Activated naive CD4-positive, alpha-beta T cell treated with anti-CD3 and anti-CD28 coated beads, Interleukin-2, amount 50 U/mL, for 72 hours (primary cell): Measurements from ENCODE around the gene LEFTY2. TPM values are rescaled to one million over a fixed set of nuclear protein-coding genes. Genes with fewer than 3 reads are reported as not detected.
A peak's percentile ranks its signal among the peaks of the same experiment; 100 is the strongest.

Source experiments
- ATAC-seq, 2 donors: fragments of 150-1000 bp; cut with Tn5 transposase; 2 replicates each; pipeline ENCODE4 v1.10.0; 2021; ENCODE audit warnings: mild to moderate bottlenecking in 2 of 2, moderate library complexity in 2 of 2
- DNase-seq, 2 donors: peaks; one replicate each; pipeline ENCODE4 v3.0.0; 2021 to 2022; ENCODE audit warnings: low spot score in 2 of 2
- H3K27ac Mint-ChIP-seq, 2 donors: one replicate each; pipeline ENCODE4 v1.8.0; 2022; ENCODE audit warnings: mild to moderate bottlenecking in 2 of 2, mixed read lengths in 2 of 2
- H3K36me3 Mint-ChIP-seq, 2 donors: one replicate each; pipeline ENCODE4 v1.8.0; 2022; ENCODE audit warnings: mixed read lengths in 2 of 2
- H3K9me3 Mint-ChIP-seq, 2 donors: one replicate each; pipeline ENCODE4 v1.8.0; 2022; ENCODE audit warnings: mixed read lengths in 2 of 2
- total RNA-seq, 2 donors: library from RNA; stranded (reverse); gene quantifications; one replicate each; pipeline ENCODE4 v1.2.3, GENCODE V29; 2022

The LEFTY2 gene
- total RNA-seq, 2 donors from 2014 or later: not detected

DNA sequence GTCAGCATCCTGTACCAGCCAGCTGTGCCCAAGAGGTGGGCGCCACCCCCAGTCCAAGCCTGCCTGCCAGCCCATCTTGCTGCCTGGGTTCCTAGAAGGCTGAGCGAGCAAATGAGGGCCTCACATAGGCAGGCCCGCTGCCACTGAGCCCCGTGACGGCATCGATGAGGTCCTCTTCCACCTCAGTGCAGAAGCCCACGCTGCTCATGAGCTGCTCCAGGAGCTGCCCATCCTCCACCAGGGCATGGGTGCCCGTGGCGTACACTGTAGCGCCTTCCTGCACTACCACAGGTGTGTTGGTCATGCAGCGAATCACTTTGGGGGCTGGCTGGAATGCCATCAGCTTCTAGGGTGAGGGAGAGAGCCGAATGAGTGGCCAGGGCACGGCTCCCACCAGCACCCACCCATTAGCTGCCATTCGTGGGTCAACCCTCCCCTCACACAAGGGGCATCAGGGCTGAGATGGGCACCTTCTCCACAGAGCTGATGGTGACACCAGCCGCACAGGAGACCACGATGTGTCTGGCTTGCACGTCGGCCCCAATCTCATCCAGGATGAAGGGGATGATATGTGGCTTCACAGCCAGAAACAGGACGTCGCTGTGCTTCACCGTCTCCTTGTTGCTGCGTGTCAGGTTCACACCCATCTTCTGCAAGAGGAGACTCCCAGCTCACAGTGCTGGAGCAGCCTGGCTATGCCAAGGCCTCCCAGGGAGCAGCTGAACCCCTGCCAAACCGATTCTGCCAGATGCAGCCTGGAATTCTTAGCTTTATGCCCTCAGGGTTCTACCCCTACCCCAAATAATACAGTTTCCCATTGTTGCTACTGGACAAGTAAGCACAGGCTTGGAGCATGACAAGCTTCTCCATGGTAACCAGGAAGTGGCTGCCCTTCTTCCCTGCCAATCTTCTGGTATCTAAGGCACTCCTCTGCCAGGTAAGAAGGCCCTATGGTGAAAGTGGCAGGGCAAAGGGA lies 19.0 kb downstream of the LEFTY2 start:
- no peaks in the 10 kb centered on the region for H3K9me3 Mint-ChIP-seq

GRCh38 chr1:225919906-225920305 lies 21.1 kb downstream of the LEFTY2 start:
- Mint-ChIP-seq H3K36me3 (peaks cover 18 to 32% of the 10 kb centered on the region in 2 donors), H3K27ac (peak overlapping the region; percentile 72 to 87)
- ATAC-seq: peak in 1 of 2 donors; percentile 19

More for the DNA sequence above, 19.0 kb downstream of the LEFTY2 start:
- Mint-ChIP-seq H3K27ac (peak overlapping the region; percentile 95 to 98), H3K36me3 (peaks cover 18 to 32% of the 10 kb centered on the region in 2 donors)
- ATAC-seq (no peak), DNase-seq (no peak)

DNA sequence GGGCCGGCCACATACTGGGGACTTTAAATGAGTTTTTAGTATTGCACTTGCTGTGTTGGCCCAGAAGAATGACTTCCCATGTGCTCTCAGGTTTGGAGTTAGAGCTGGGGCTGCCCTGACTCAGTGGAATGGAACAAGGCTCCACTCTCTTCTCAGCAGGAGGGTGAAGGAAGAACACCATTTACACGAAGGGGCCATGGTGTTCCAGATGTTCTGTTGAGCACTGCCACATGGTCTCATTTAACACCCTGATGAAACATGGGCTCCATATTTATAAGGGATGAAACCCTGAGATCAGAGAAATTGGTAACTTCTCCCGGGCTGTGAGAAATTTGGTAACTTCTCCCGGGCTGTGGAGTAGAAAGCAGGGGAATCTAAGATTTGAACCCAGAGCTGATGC lies 22.7 kb downstream of the LEFTY2 start:
- Mint-ChIP-seq H3K27ac (no peak overlapping the region), H3K9me3 (no peaks in the 10 kb centered on the region), H3K36me3 (peaks cover 10 to 23% of the 10 kb centered on the region in 2 donors)
- ATAC-seq (no peak), DNase-seq (no peak)

More at GRCh38 chr1:225919906-225920305, 21.1 kb downstream of the LEFTY2 start:
- no peaks in the 10 kb centered on the region for H3K9me3 Mint-ChIP-seq
- peak in 1 of 2 donors; percentile 56 for DNase-seq

DNA sequence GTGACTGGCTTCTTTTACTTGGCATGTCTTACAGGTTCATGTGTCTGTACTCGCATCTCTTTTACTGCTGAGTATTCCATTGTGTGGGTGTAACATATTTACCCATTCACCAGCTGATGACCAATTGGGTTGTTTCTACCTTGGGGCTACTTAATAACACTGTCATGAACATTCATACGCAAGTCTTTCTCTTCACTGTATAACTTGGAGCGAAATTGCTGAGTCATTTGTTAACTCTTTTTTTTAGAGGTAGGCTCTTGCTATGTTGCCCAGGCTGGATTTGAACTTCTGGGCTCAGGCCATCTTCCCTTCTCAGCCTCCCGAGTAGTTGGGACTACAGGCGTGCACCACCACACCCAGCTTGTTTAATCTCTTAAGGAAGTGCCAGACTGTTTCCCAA lies 23.5 kb downstream of the LEFTY2 start:
- peaks cover 10 to 23% of the 10 kb centered on the region in 2 donors for H3K36me3 Mint-ChIP-seq
- no peak for ATAC-seq
- H3K27ac Mint-ChIP-seq: peak overlapping the region in 1 of 2 donors; percentile 26

GRCh38 chr1:225917101-225917500 lies 23.9 kb downstream of the LEFTY2 start:
- no peak for DNase-seq
- Mint-ChIP-seq H3K27ac (peak overlapping the region; percentile 68 to 76), H3K36me3 (peaks cover 10 to 23% of the 10 kb centered on the region in 2 donors), H3K9me3 (no peaks in the 10 kb centered on the region)
- ATAC-seq: no peak

More for the DNA sequence above, 23.5 kb downstream of the LEFTY2 start:
- no peak for DNase-seq
- H3K9me3 Mint-ChIP-seq: no peaks in the 10 kb centered on the region

- ATAC-seq (no peak), DNase-seq (no peak)
- H3K27ac Mint-ChIP-seq: peak overlapping the region in 1 of 2 donors; percentile 76
- no peaks in the 10 kb centered on the region for H3K9me3 Mint-ChIP-seq
- H3K36me3 Mint-ChIP-seq: peaks cover 0 to 23% of the 10 kb centered on the region in 2 donors
These were observed 25.5 kb downstream of the LEFTY2 start for GRCh38 chr1:225915538-225915991.

- no peak for DNase-seq
- no peak overlapping the region for H3K27ac Mint-ChIP-seq
- ATAC-seq: no peak
- no peaks in the 10 kb centered on the region for H3K9me3 Mint-ChIP-seq
- peaks cover 0 to 18% of the 10 kb centered on the region in 2 donors for H3K36me3 Mint-ChIP-seq
These were observed 26.1 kb downstream of the LEFTY2 start for GRCh38 chr1:225914947-225915346.

GRCh38 chr1:225914391-225914790 lies 26.6 kb downstream of the LEFTY2 start:
- ATAC-seq (no peak), DNase-seq (no peak)
- no peaks in the 10 kb centered on the region for H3K9me3 Mint-ChIP-seq
- H3K36me3 Mint-ChIP-seq: peaks cover 0 to 13% of the 10 kb centered on the region in 2 donors
- H3K27ac Mint-ChIP-seq: no peak overlapping the region

DNA sequence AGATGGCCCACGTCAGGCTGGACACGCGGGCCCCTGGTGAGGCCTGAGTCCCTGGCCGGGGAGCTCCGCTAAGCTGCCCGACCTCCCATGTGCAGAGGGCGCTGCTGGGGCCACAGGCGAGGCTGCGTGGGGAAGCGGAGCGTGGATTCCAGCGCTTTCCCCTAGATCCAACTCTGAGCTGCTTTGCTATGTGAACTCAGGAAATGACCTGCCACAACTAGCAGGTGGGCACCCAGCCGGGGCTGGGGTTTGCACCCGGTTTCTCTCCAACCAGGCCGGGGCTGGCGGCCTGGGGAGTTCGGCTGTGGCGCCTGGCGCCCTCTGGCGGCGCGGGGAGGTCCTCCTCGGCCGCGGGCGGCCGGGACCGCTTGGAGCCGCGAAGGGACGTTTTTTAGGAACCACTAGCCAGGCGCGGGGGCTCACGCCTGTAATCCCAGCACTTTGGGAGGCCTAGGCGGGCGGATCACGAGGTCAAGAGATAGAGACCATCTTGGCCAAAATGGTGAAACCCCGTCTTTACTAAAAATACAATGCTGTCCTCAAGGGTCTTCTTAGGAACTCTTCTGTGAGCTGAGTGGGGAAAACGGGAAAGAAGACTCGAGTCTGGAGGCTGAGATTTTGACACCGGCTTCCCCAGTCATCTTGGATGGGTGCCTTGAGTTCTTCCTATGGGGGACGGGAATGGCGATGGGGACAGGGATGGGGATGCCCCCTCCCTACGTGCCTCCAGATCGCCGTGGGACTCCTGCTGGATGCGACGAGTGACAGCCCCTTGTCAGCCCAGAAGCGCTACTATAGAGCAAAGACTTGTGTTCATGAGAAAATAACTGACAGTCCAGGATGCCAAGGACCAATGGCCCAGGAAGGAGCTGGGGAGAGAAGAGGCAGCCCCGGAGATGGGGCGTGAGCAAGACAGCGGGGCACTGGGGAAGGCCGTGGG lies 29.6 kb downstream of the LEFTY2 start:
- H3K27ac Mint-ChIP-seq: peak overlapping the region in 1 of 2 donors; percentile 3
- peak; percentile 77 to 84 for DNase-seq
- H3K9me3 Mint-ChIP-seq: no peaks in the 10 kb centered on the region
- no peaks in the 10 kb centered on the region for H3K36me3 Mint-ChIP-seq
- ATAC-seq: peak; percentile 91 to 93

DNA sequence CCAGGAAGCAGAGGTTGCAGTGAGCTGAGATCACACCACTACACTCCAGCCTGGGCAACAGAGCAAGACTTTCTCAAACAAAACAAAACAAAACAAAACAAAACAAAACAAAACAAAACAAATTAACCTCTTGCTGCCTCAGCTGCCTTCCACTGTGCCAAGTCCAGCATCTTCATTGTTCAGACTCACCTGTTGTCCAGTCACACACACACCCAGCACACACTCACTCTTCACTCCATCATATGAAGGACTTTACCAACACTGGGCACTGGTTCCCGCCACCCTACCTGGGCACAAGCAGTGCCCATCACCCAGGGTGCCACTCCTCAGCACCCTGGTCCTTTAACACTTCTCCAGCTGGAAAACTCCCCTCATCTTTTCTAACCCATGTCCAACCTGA lies 31.5 kb downstream of the LEFTY2 start:
- H3K36me3 Mint-ChIP-seq: no peaks in the 10 kb centered on the region
- no peak for ATAC-seq
- no peaks in the 10 kb centered on the region for H3K9me3 Mint-ChIP-seq
- no peak for DNase-seq
- H3K27ac Mint-ChIP-seq: peak overlapping the region; percentile 0 to 3

DNA sequence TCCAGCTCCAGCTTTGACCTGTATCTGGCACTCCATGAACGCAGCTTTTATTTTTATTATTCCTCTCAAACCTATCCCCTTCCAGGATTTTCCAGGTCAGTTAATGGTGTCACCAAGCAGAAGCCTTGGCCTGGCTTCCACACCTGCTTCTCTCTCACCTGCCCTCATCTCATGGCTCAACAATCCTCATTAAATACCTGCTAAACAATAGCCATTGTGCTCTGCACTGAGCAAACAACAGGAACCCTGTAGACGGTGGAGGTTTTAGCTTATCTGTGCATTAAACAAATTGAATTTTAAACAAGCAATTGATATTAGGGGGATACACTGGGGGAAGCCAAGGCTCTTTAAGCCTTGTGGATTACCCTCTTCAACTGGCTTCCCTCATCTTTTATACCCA lies 32.2 kb downstream of the LEFTY2 start:
- H3K9me3 Mint-ChIP-seq: peaks cover 0 to under 1% of the 10 kb centered on the region in 2 donors
- DNase-seq: no peak
- ATAC-seq: no peak
- H3K27ac Mint-ChIP-seq: no peak overlapping the region
- no peaks in the 10 kb centered on the region for H3K36me3 Mint-ChIP-seq

DNA sequence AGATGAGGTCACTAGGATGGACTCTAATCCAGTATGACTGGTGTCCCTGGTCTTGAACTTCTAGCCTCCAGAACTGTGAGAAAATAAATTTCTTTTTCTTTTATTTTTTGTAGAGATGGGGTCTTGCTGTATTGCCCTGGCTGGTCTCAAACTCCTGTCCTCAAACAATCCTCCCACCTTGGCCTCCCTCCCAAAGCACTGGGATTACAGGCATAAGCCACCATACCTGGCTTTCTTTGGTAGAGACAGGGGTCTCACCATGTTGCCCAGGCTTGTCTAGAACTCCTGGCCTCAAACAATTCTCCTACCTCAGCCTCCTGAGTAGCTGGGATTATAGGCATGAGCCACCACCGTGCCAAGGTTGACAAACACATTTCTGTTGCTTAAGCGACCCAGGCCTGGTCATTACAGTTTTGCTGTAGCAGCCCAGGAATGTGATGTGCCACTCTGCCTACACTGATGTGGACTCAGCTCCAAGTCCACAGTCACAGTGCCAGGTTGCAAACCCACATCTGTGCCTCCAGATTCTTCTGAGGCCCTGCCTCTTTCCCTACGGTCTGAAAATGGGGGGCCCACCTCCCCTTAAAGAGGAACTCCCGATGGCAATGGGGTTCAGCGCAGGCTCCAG lies 32.9 kb downstream of the LEFTY2 start:
- peak overlapping the region in 1 of 2 donors; percentile 66 for H3K27ac Mint-ChIP-seq
- peaks cover 0 to 3% of the 10 kb centered on the region in 2 donors for H3K9me3 Mint-ChIP-seq
- ATAC-seq (no peak), DNase-seq (no peak)
- no peaks in the 10 kb centered on the region for H3K36me3 Mint-ChIP-seq

DNA sequence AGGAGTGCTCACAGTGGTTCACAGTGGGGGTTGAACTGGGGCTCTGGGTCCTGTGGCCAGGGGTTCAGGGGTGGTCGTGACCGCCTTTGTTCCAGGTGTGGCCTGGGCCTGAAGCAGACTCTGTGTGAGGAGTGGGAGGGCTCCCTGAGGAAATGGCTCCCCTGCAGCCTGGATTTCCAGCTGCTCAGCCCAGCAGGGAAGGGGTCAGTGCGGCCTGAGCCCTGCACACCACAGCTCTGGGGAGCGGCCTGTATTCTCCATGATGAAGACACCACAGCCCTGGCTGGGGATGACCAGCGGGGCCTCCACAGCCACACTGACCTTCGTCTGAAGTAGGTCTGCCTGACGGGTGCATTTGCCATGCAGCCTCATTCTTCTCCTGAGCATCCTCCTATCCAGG lies 33.7 kb downstream of the LEFTY2 start:
- H3K27ac Mint-ChIP-seq: peak overlapping the region in 1 of 2 donors; percentile 66
- H3K36me3 Mint-ChIP-seq: no peaks in the 10 kb centered on the region
- DNase-seq: no peak
- H3K9me3 Mint-ChIP-seq: peaks cover 0 to 3% of the 10 kb centered on the region in 2 donors
- no peak for ATAC-seq

- no peak for ATAC-seq
- Mint-ChIP-seq H3K9me3 (peaks cover 0 to 3% of the 10 kb centered on the region in 2 donors), H3K36me3 (no peaks in the 10 kb centered on the region), H3K27ac (no peak overlapping the region)
- DNase-seq: no peak
These were observed 34.6 kb downstream of the LEFTY2 start for GRCh38 chr1:225906467-225906866.

DNA sequence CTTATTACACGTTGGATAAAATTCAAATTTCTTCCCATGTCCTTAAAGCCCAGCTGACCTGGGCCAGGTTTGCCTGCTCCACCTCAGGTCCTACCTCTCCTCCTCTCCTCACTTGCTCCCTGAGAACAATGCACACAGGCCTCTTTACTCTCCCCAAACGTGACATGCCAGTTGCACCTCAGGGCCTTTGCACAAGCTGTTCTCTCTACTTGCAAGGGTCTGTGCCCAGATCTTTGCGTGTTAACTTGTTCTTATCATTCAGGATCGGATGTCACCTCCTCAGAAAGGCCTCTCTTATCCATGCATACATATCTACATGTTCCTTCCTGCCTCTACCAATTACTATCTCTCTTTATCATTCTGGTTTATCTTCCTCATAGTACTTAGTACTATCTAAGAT lies 37.4 kb downstream of the LEFTY2 start:
- DNase-seq (no peak), ATAC-seq (no peak)
- peaks cover 0 to 3% of the 10 kb centered on the region in 2 donors for H3K9me3 Mint-ChIP-seq
- H3K27ac Mint-ChIP-seq: peak overlapping the region in 1 of 2 donors; percentile 3
- peaks cover 0 to 6% of the 10 kb centered on the region in 2 donors for H3K36me3 Mint-ChIP-seq
